Measurements from ENCODE around the gene NAA38. TPM values are rescaled to one million over a fixed set of nuclear protein-coding genes. Genes with fewer than 3 reads are reported as not detected.

Gene NAA38
- total RNA-seq, 1 experiment from 2014 or later, result 103 TPM

GRCh38 chr17:7841915-7842379, 15.4 kb downstream of the NAA38 start (continued):
- TF ChIP-seq YY1 (IDR thresholded peaks at IDR 0.05; ENCODE audit: extremely low read depth, insufficient replicate concordance, low read depth, low read length) (no peak), ZNF274 (IDR thresholded peaks at IDR 0.05; ENCODE audit: low read depth, low read length) (no peak)

DNA sequence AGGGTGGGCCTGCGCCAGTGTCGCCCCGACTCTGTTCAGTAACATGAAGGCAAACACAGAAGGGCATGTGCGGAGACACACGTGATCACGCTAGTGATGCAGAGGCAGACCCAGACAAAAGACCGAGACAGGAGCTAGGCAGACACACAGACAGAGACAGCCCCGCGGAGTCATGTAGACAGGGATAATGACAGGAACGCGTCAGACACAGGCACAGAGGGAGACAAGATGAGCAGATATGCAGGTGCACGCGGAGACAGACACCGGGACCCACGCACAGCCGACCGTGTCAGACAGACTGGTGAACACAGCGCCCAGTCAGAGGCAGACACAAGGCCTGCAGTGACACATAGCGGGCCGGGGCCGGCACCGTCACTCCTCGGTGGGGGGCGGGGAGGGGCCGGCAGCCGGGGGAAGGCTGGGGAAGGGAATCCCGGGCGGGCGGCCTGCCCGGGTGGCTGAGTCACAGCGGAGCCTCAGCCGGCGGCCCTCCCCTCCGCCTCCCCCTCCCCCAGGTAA, 15.9 kb downstream of the NAA38 start:
- H3K9me3 ChIP-seq (ENCODE audit: control insufficient read depth in 1 of 2, insufficient read depth in 1 of 2, low read depth in 1 of 2, low read length in 2 of 2), result no peaks in the 10 kb centered on the region
- H3K4me3 ChIP-seq (replicated peaks in 1 of 2; ENCODE audit: low read depth in 1 of 2, low read length in 2 of 2), result peak overlapping the region; percentile 92 to 94
- H2AFZ ChIP-seq (ENCODE audit: low read depth, low read length, poor library complexity, severe bottlenecking), result no peak overlapping the region
- CTCF ChIA-PET, result interaction anchor here (0.6 to 1.0 kb wide), 2 partner anchors 147 to 438 kb away, joined by 3 to 4 read pairs; partner anchors contain the start of gene TMEM256
- H3K36me3 ChIP-seq (ENCODE audit: control insufficient read depth in 1 of 2, insufficient read depth in 2 of 2, low read length in 2 of 2), result peaks cover 0 to 4% of the 10 kb centered on the region in 2 experiments; a peak in 2 of 4 replicates
- peaks cover 41 to 63% of the 10 kb centered on the region in 2 experiments for H3K4me1 ChIP-seq (ENCODE audit: control insufficient read depth in 1 of 2, insufficient read depth in 2 of 2, low read length in 2 of 2)
- intact Hi-C loops (cut with micrococcal nuclease), result loop anchor here (5.0 kb wide), 1 partner anchor 99 kb away; no protein-coding TSS in a partner anchor
- no peaks in the 10 kb centered on the region for H3K27me3 ChIP-seq (ENCODE audit: insufficient read depth, low read length)
- H3K4me2 ChIP-seq (ENCODE audit: low read length), result peak overlapping the region; percentile 99
- H3K9ac ChIP-seq (ENCODE audit: low read length), result peak overlapping the region; percentile 99
- no peak for DNase-seq (ENCODE audit: low read depth, low spot score)
- POLR2A ChIA-PET, result interaction anchor here (0.6 to 2.5 kb wide), 4 partner anchors 10 to 217 kb away, joined by 3 to 15 read pairs (median 6); partner anchors contain the start of gene NAA38
- BruUV-seq (replicated peaks), result no TSS peak
- peaks cover 61% of the 10 kb centered on the region for H3K79me2 ChIP-seq (ENCODE audit: insufficient read depth, low read length)
- peak overlapping the region; percentile 97 for H3K27ac ChIP-seq (ENCODE audit: low read depth, low read length)
- H4K20me1 ChIP-seq (ENCODE audit: insufficient read depth), result no peaks in the 10 kb centered on the region
- peak; percentile 18 for ATAC-seq
- RAD21 ChIA-PET (ENCODE audit: low non-redundant PET in 1 of 2, low total read pairs in 2 of 2, uncharacterized antibody in 2 of 2, unreplicated experiment in 2 of 2), result interaction anchor here in 1 of 2 experiments (1.9 kb wide), 1 partner anchor 16 kb away, joined by 4 read pairs; no protein-coding TSS in a partner anchor
- TF ChIP-seq, protein P1, sequence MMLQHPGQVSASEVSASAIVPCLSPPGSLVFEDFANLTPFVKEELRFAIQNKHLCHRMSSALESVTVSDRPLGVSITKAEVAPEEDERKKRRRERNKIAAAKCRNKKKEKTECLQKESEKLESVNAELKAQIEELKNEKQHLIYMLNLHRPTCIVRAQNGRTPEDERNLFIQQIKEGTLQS (IDR thresholded peaks at IDR 0.05), result no peak
- 0 out of 2 replicates have a peak, but pooled peaks have one; percentile 48 for TF ChIP-seq ZFX (IDR thresholded peaks at IDR 0.05)
- TF ChIP-seq POLR2AphosphoS5 (IDR thresholded peaks at IDR 0.05; ENCODE audit: low read depth, low read length), result peak; percentile 60
- H3K9me2 ChIP-seq (ENCODE audit: insufficient read depth), result no peaks in the 10 kb centered on the region

- Histone ChIP-seq H3K4me3 (replicated peaks in 1 of 2; ENCODE audit: low read depth in 1 of 2, low read length in 2 of 2) (peak overlapping the region; percentile 92 to 94), H3K27me3 (ENCODE audit: insufficient read depth, low read length) (no peaks in the 10 kb centered on the region), H3K4me2 (ENCODE audit: low read length) (peak overlapping the region; percentile 99), H2AFZ (ENCODE audit: low read depth, low read length, poor library complexity, severe bottlenecking) (no peak overlapping the region), H3K79me2 (ENCODE audit: insufficient read depth, low read length) (peaks cover 59% of the 10 kb centered on the region), H3K4me1 (ENCODE audit: control insufficient read depth in 1 of 2, insufficient read depth in 2 of 2, low read length in 2 of 2) (peaks cover 41 to 69% of the 10 kb centered on the region in 2 experiments), H3K36me3 (ENCODE audit: control insufficient read depth in 1 of 2, insufficient read depth in 2 of 2, low read length in 2 of 2) (peaks cover 0 to 3% of the 10 kb centered on the region in 2 experiments; a peak in 2 of 4 replicates), H3K9ac (ENCODE audit: low read length) (peak overlapping the region; percentile 99), H3K27ac (ENCODE audit: low read depth, low read length) (peak overlapping the region; percentile 97), H3K9me3 (ENCODE audit: control insufficient read depth in 1 of 2, insufficient read depth in 1 of 2, low read depth in 1 of 2, low read length in 2 of 2) (no peaks in the 10 kb centered on the region), H3K9me2 (ENCODE audit: insufficient read depth) (no peaks in the 10 kb centered on the region), H4K20me1 (ENCODE audit: insufficient read depth) (no peaks in the 10 kb centered on the region)
- ChIA-PET RAD21 (ENCODE audit: low non-redundant PET in 1 of 2, low total read pairs in 2 of 2, uncharacterized antibody in 2 of 2, unreplicated experiment in 2 of 2) (no interaction called here), CTCF (interaction anchor here (1.0 kb wide), 2 partner anchors 16 to 148 kb away, joined by 3 read pairs; partner anchors contain the start of gene NAA38), POLR2A (interaction anchor here (1.8 kb wide), 1 partner anchor 16 kb away, joined by 15 read pairs; the partner anchor contains the start of gene NAA38)
- no peak for DNase-seq (ENCODE audit: low read depth, low spot score)
- no peak for ATAC-seq
- intact Hi-C loops (cut with micrococcal nuclease), result loop anchor here (5.0 kb wide), 1 partner anchor 99 kb away; no protein-coding TSS in a partner anchor
- BruUV-seq (replicated peaks), result TSS peak; percentile 51
- TF ChIP-seq CEBPB (IDR thresholded peaks at IDR 0.05; ENCODE audit: low read depth) (no peak), TCF7L2 (IDR thresholded peaks at IDR 0.05; ENCODE audit: borderline replicate concordance, extremely low read depth, insufficient read depth, insufficient read length) (no peak), ZBTB33 (IDR thresholded peaks at IDR 0.05; ENCODE audit: extremely low read depth, insufficient replicate concordance, low read length) (no peak), POLR2A (IDR thresholded peaks at IDR 0.05; ENCODE audit: borderline replicate concordance, extremely low read depth, insufficient read depth, insufficient read length) (no peak), CTCF (IDR thresholded peaks at IDR 0.05 in 2 of 3, conservative IDR thresholded peaks at IDR 0.05 in 1 of 3; ENCODE audit: borderline replicate concordance in 1 of 3, insufficient read depth in 1 of 3, low read depth in 2 of 3, low read length in 2 of 3) (no peak), EZH2phosphoT487 (IDR thresholded peaks at IDR 0.05; ENCODE audit: borderline replicate concordance) (no peak), RAD21 (IDR thresholded peaks at IDR 0.05; ENCODE audit: low read depth) (no peak)
Measured at GRCh38 chr17:7840875-7841274, 16.5 kb downstream of the NAA38 start.

All from HCT116 (cell line).